Neural progenitor cell (in vitro differentiated cells): ENCODE data around the gene MORN3.

Experiments
- CTCF ChIP-seq: fragments of 200-600 bp; sonication (generic); IDR thresholded peaks from 2 replicates; pipeline ENCODE4 v1.5.1; 2017; ENCODE audit warnings: antibody characterized with exemption, mild to moderate bottlenecking
- EZH2 ChIP-seq: fragments of 200-600 bp; sonication (generic); IDR thresholded peaks from 2 replicates; pipeline ENCODE4 v1.6.1; 2017; ENCODE audit warnings: antibody characterized with exemption, mild to moderate bottlenecking, moderate library complexity

GRCh38 chr12:121673013-121673511, 3.6 kb upstream of the MORN3 start:
- TF ChIP-seq CTCF, result no peak
- TF ChIP-seq EZH2, result no peak
